HepG2 (cell line): Measurements from ENCODE around the gene CAPZA1.

Experiments
- CEBPB ChIP-seq: IDR thresholded peaks from 2 replicates; pipeline ENCODE4 v1.6.1; 2011; ENCODE audit warnings: low read depth, low read length, improper control_type of control experiment, borderline replicate concordance
- EZH2 ChIP-seq: conservative IDR thresholded peaks from 2 replicates; pipeline ENCODE4 v1.6.1; 2012; ENCODE audit warnings: mild to moderate bottlenecking, low read depth, low read length, moderate library complexity
- FOXA1 ChIP-seq, 2 experiments: fragments of 450-650 bp in 1 of 2; sonication (generic) in 1 of 2; formaldehyde crosslinking in 1 of 2; IDR thresholded peaks; 2 replicates each; pipeline versions ENCODE4 v1.4.0 to v1.6.1; 2016 to 2020; ENCODE audit warnings: missing genetic modification reagents in 1 of 2
- GABPA ChIP-seq, 2 experiments: IDR thresholded peaks; 2 replicates each; pipeline ENCODE4 v1.6.1; 2011 to 2016; ENCODE audit warnings: low read depth in 2 of 2, low read length in 1 of 2, missing biosample characterization in 1 of 2, missing genetic modification characterization in 1 of 2
- GATAD2A ChIP-seq: IDR thresholded peaks from 2 replicates; pipeline ENCODE4 v1.6.1; 2016
- RXRB ChIP-seq: IDR thresholded peaks from 2 replicates; pipeline ENCODE4 v1.6.1; 2016; ENCODE audit warnings: borderline replicate concordance, missing genetic modification reagents, missing compliant biosample characterization
- ZNF816 ChIP-seq: sonication (generic); formaldehyde crosslinking; IDR thresholded peaks from 2 replicates; pipeline ENCODE4 v1.8.0; 2022; ENCODE audit warnings: missing genetic modification reagents, mild to moderate bottlenecking, borderline replicate concordance
- ZNF879 ChIP-seq: sonication (generic); formaldehyde crosslinking; IDR thresholded peaks from 2 replicates; pipeline ENCODE4 v1.8.1; 2023; ENCODE audit warnings: missing genetic modification reagents
- TF ChIP-seq, protein P1 (sequence below): sonication (generic); formaldehyde crosslinking; IDR thresholded peaks from 2 replicates; pipeline ENCODE4 v1.5.0; 2020; ENCODE audit warnings: mild to moderate bottlenecking, missing genetic modification reagents, moderate library complexity
- TF ChIP-seq, protein P2 (sequence below): IDR thresholded peaks from 2 replicates; pipeline ENCODE4 v1.6.1; 2012; ENCODE audit warnings: inconsistent platforms
- TF ChIP-seq, protein P3 (sequence below): sonication (generic); formaldehyde crosslinking; IDR thresholded peaks from 2 replicates; pipeline ENCODE4 v1.4.0; 2020; ENCODE audit warnings: missing genetic modification reagents
- TF ChIP-seq, protein P4 (sequence below): sonication (generic); formaldehyde crosslinking; IDR thresholded peaks from 2 replicates; pipeline ENCODE4 v1.9.0; 2021; ENCODE audit warnings: missing genetic modification reagents, mild to moderate bottlenecking, borderline replicate concordance
- TF ChIP-seq, protein P5 (sequence below): sonication (generic); formaldehyde crosslinking; IDR thresholded peaks from 2 replicates; pipeline ENCODE4 v1.5.0; 2020; ENCODE audit warnings: missing genetic modification reagents

DNA sequence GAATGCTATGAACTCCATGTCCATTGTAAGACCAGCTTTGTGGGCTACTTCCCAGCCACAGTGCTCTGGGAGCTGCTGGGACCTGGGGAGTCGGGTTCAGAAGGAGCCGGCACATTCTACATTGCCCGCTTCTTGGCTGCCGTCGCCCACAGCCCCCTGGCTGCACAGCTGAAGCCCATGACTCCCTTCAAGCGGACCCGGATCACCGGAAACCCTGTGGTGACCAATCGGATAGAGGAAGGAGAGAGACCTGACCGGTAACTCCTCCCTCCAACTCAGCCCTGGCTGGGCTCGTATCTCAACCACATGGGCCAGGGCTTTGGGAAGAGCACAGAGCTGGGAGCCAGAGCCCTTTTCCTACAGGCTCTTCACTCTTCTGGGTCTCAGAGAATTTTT is 70.2 kb downstream of the CAPZA1 start:
- TF ChIP-seq, protein P1, sequence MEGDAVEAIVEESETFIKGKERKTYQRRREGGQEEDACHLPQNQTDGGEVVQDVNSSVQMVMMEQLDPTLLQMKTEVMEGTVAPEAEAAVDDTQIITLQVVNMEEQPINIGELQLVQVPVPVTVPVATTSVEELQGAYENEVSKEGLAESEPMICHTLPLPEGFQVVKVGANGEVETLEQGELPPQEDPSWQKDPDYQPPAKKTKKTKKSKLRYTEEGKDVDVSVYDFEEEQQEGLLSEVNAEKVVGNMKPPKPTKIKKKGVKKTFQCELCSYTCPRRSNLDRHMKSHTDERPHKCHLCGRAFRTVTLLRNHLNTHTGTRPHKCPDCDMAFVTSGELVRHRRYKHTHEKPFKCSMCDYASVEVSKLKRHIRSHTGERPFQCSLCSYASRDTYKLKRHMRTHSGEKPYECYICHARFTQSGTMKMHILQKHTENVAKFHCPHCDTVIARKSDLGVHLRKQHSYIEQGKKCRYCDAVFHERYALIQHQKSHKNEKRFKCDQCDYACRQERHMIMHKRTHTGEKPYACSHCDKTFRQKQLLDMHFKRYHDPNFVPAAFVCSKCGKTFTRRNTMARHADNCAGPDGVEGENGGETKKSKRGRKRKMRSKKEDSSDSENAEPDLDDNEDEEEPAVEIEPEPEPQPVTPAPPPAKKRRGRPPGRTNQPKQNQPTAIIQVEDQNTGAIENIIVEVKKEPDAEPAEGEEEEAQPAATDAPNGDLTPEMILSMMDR (CRISPR knock-in tag) = no peak
- no peak for TF ChIP-seq EZH2
- TF ChIP-seq, protein P2, sequence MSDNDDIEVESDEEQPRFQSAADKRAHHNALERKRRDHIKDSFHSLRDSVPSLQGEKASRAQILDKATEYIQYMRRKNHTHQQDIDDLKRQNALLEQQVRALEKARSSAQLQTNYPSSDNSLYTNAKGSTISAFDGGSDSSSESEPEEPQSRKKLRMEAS = no peak
- no peak for TF ChIP-seq RXRB (CRISPR knock-in tag)
- TF ChIP-seq ZNF879 (CRISPR knock-in tag) = no peak
- no peak for TF ChIP-seq GABPA (IDR thresholded peaks at IDR 0.05; ENCODE audit: low read depth, low read length)
- no peak for TF ChIP-seq GABPA (CRISPR knock-in tag; IDR thresholded peaks at IDR 0.05; ENCODE audit: low read depth)
- TF ChIP-seq, protein P3, sequence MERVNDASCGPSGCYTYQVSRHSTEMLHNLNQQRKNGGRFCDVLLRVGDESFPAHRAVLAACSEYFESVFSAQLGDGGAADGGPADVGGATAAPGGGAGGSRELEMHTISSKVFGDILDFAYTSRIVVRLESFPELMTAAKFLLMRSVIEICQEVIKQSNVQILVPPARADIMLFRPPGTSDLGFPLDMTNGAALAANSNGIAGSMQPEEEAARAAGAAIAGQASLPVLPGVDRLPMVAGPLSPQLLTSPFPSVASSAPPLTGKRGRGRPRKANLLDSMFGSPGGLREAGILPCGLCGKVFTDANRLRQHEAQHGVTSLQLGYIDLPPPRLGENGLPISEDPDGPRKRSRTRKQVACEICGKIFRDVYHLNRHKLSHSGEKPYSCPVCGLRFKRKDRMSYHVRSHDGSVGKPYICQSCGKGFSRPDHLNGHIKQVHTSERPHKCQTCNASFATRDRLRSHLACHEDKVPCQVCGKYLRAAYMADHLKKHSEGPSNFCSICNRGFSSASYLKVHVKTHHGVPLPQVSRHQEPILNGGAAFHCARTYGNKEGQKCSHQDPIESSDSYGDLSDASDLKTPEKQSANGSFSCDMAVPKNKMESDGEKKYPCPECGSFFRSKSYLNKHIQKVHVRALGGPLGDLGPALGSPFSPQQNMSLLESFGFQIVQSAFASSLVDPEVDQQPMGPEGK (CRISPR knock-in tag) = no peak
- TF ChIP-seq GATAD2A (CRISPR knock-in tag) = no peak
- no peak for TF ChIP-seq ZNF816 (CRISPR knock-in tag)
- no peak for TF ChIP-seq FOXA1 (IDR thresholded peaks at IDR 0.05)
- no peak for TF ChIP-seq FOXA1 (CRISPR knock-in tag; IDR thresholded peaks at IDR 0.05)
- TF ChIP-seq CEBPB = no peak
- TF ChIP-seq, protein P4, sequence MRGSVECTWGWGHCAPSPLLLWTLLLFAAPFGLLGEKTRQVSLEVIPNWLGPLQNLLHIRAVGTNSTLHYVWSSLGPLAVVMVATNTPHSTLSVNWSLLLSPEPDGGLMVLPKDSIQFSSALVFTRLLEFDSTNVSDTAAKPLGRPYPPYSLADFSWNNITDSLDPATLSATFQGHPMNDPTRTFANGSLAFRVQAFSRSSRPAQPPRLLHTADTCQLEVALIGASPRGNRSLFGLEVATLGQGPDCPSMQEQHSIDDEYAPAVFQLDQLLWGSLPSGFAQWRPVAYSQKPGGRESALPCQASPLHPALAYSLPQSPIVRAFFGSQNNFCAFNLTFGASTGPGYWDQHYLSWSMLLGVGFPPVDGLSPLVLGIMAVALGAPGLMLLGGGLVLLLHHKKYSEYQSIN (CRISPR knock-in tag) = no peak
- TF ChIP-seq, protein P5, sequence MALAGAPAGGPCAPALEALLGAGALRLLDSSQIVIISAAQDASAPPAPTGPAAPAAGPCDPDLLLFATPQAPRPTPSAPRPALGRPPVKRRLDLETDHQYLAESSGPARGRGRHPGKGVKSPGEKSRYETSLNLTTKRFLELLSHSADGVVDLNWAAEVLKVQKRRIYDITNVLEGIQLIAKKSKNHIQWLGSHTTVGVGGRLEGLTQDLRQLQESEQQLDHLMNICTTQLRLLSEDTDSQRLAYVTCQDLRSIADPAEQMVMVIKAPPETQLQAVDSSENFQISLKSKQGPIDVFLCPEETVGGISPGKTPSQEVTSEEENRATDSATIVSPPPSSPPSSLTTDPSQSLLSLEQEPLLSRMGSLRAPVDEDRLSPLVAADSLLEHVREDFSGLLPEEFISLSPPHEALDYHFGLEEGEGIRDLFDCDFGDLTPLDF (CRISPR knock-in tag) = no peak
